ENCODE data around the gene CREBBP.

DNA sequence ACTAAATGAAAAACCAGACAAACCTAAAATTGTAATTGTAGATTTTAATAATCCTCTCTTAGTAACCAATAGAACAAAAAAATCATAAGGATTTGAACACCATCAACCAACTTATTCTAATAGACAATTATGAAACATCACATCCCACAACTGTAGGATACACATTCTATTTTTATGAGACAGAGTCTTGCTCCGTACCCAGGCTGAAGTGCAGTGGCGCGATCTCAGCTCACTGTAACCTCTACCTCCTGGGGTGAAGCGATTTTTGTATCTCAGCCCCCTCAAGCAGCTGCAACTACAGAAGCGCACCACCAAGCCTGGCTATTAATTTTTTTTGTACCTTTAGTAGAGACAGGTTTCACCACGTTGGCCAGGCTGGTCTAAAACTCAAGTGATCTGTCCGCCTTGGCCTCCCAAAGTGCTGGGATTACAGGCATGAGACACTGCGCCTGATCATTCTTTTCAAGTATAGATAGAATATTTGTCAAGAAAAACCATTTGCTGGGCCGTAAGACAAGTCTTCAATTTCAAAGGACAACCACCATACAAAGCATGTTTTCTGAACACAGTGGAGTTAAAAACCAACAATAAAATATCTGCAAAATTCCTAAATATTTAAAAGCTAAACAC lies 49.8 kb downstream of the CREBBP start:
- no peak for TF ChIP-seq TAF1 (IDR thresholded peaks at IDR 0.05; ENCODE audit: borderline replicate concordance, insufficient read depth, low read length)
- TF ChIP-seq SIN3A (IDR thresholded peaks at IDR 0.05; ENCODE audit: borderline replicate concordance, insufficient read depth, low read length), result no peak
